ES-I3 (cell line): ENCODE measurements around the gene AFM.

ENCODE experiments used
- H3K36me3 ChIP-seq: 2 replicates; pipeline ENCODE4 v1.6.1; 2013; ENCODE audit warnings: mild to moderate bottlenecking, low read length, control low read depth, moderate library complexity; ENCODE audit not compliant: insufficient read depth
- H3K4me1 ChIP-seq: 2 replicates; pipeline ENCODE4 v1.6.1; 2013; ENCODE audit warnings: mild to moderate bottlenecking, control low read depth, low read length; ENCODE audit not compliant: insufficient read depth
- H3K9ac ChIP-seq: 2 replicates; pipeline ENCODE4 v1.6.1; 2013; ENCODE audit warnings: low read depth, mild to moderate bottlenecking, low read length, moderate library complexity
- H3K9me3 ChIP-seq: 2 replicates; pipeline ENCODE4 v1.6.1; 2013; ENCODE audit warnings: mild to moderate bottlenecking, low read length, moderate library complexity; ENCODE audit not compliant: control insufficient read depth, insufficient read depth

The AFM gene, protein sequence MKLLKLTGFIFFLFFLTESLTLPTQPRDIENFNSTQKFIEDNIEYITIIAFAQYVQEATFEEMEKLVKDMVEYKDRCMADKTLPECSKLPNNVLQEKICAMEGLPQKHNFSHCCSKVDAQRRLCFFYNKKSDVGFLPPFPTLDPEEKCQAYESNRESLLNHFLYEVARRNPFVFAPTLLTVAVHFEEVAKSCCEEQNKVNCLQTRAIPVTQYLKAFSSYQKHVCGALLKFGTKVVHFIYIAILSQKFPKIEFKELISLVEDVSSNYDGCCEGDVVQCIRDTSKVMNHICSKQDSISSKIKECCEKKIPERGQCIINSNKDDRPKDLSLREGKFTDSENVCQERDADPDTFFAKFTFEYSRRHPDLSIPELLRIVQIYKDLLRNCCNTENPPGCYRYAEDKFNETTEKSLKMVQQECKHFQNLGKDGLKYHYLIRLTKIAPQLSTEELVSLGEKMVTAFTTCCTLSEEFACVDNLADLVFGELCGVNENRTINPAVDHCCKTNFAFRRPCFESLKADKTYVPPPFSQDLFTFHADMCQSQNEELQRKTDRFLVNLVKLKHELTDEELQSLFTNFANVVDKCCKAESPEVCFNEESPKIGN

DNA sequence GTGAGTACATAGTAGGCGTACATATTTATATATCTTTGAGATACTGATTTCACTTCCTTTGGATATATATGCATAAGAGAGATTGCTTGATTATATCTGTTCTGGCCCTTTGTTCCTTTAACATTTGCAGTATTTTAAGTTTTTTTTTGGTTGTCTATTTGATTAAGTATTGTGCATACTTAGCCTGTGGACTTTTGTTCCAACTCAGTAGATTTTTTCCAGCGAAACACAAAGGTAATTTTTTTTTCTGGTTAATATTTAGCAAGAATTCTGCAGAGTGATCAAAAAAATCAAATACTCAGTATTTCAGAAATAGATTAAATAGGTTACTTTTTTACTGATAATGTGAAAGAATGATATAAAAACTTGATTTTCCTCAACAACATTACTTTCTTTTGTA, at the start of gene AFM:
AFM (plus strand) TSS at position 388 of the 400 bp plus-strand sequence. CDS start 31 bp downstream, outside the sequence.
- Histone ChIP-seq H3K9ac (no peak within 1 kb of the TSS), H3K4me1 (no peaks in the 10 kb centered on the region), H3K36me3 (no peaks in the 10 kb centered on the region), H3K9me3 (no peaks in the 10 kb centered on the region)

DNA sequence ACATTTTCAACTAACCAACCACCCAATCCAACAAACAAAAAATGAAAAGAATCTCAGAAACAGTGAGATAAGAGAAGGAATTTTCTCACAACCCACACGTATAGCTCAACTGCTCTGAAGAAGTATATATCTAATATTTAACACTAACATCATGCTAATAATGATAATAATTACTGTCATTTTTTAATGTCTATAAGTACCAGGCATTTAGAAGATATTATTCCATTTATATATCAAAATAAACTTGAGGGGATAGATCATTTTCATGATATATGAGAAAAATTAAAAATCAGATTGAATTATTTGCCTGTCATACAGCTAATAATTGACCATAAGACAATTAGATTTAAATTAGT, 49.8 kb upstream of the AFM start:
- H3K9ac ChIP-seq: no peak overlapping the region
- H3K4me1 ChIP-seq: no peaks in the 10 kb centered on the region
- H3K9me3 ChIP-seq: no peaks in the 10 kb centered on the region
- no peaks in the 10 kb centered on the region for H3K36me3 ChIP-seq

DNA sequence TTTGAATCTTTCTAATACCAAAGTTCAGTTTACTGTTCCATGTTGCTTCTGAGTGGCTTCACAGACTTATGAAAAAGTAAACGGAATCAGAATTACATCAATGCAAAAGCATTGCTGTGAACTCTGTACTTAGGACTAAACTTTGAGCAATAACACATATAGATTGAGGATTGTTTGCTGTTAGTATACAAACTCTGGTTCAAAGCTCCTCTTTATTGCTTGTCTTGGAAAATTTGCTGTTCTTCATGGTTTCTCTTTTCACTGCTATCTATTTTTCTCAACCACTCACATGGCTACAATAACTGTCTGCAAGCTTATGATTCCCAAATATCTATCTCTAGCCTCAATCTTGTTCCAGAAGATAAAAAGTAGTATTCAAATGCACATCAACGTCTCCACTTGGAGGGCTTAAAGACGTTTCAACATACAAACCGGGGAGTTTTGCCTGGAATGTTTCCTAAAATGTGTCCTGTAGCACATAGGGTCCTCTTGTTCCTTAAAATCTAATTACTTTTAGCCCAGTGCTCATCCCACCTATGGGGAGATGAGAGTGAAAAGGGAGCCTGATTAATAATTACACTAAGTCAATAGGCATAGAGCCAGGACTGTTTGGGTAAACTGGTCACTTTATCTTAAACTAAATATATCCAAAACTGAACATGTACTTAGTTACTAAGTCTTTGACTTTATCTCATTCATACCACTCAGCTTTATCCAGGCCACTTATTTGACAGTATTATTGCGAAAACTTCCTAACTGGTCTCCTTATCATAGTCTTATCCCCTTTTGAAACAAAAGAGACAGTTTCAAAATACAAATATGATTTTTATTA, 49.2 kb upstream of the AFM start:
- no peaks in the 10 kb centered on the region for H3K36me3 ChIP-seq
- H3K9me3 ChIP-seq: no peaks in the 10 kb centered on the region
- no peak overlapping the region for H3K9ac ChIP-seq
- no peaks in the 10 kb centered on the region for H3K4me1 ChIP-seq

DNA sequence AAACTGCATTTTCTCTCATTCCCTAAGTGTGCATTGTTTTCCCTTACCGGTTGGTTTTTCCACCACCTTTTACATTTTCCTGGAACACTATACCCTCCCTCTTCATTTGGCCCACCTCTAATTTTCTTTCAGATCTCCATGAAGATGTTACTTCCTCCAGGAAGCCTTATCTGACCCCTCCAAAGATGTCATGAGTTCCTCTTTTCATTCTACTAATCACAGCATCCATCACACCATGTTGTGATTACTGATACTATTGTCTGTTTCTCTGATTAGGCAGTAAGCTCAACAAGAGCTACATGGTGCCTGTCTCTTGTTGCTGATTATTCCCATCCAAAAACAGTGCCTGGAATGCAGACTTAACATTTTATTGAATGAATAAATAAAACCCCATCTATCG, 48.4 kb upstream of the AFM start:
- no peaks in the 10 kb centered on the region for H3K9me3 ChIP-seq
- H3K4me1 ChIP-seq: no peaks in the 10 kb centered on the region
- H3K9ac ChIP-seq: no peak overlapping the region
- H3K36me3 ChIP-seq: no peaks in the 10 kb centered on the region

DNA sequence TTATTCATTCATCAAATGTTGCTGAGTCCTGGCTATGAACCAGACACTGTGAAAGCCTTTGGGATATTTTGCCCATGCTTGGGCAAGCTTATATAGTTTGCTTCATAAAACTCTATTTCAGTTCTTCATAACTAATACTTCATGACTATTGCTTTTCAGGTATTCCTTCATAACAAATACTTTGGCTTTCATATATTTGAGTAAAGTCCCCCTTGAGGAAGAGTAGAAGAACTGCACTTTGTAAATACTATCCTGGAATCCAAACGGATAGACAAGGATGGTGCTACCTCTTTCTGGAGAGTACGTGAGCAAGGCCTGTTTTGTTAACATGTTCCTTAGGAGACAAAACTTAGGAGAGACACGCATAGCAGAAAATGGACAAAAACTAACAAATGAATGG, 47.2 kb upstream of the AFM start:
- H3K36me3 ChIP-seq: no peaks in the 10 kb centered on the region
- no peaks in the 10 kb centered on the region for H3K4me1 ChIP-seq
- H3K9me3 ChIP-seq: no peaks in the 10 kb centered on the region
- no peak overlapping the region for H3K9ac ChIP-seq

DNA sequence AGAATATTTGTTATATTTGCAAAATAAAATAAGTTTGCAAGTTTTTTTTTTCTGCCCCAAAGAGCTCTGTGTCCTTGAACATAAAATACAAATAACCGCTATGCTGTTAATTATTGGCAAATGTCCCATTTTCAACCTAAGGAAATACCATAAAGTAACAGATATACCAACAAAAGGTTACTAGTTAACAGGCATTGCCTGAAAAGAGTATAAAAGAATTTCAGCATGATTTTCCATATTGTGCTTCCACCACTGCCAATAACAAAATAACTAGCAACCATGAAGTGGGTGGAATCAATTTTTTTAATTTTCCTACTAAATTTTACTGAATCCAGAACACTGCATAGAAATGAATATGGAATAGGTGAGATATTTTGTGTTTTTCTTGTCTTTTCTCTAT, 45.6 kb upstream of the AFM start, which contains the start of gene AFP:
AFP (plus strand) TSS at position 238 of the 400 bp plus-strand sequence; CDS start at position 280, 42 bp downstream.
- Histone ChIP-seq H3K9me3 (no peaks in the 10 kb centered on the region), H3K36me3 (no peaks in the 10 kb centered on the region), H3K9ac (no peak within 1 kb of the TSS), H3K4me1 (no peaks in the 10 kb centered on the region)

DNA sequence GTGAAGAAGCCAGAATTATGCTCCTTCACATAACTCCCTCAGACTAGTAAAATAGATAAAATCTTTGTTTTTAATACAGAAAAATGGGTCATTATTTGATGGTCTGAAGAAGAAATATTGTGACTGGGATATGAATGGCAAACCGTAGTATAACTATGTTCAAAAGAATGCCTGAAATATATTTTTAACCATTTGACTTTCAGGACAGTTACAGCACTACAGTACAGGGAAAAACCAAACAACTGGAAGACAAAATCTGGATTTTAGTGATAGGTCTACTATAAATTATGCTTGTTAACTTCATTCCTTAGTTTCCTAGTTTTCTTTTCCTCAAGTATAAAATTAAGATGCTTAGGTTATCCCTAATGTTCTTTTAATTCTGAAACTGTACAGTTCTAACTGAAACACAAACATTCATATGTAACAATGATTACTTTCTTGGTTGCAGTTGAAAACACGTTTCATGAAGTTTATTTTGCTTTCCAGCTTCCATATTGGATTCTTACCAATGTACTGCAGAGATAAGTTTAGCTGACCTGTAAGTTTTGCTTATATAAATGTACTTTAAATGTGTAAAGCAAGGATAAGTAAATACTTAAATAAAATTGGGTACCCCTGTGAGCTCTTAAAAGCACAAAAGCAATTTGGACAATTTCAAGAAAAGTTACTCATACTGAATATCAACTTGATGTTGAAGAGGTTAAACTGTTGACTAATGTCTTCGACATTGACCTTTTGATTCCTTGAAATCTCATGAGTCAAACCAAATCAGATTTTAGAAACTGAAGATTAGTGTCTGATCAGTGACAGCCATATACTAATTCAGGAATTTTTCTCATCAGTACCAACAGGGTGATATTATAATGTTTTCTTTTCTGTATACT, 44.6 kb upstream of the AFM start:
- H3K9me3 ChIP-seq: no peaks in the 10 kb centered on the region
- H3K9ac ChIP-seq: no peak overlapping the region
- no peaks in the 10 kb centered on the region for H3K36me3 ChIP-seq
- no peaks in the 10 kb centered on the region for H3K4me1 ChIP-seq

DNA sequence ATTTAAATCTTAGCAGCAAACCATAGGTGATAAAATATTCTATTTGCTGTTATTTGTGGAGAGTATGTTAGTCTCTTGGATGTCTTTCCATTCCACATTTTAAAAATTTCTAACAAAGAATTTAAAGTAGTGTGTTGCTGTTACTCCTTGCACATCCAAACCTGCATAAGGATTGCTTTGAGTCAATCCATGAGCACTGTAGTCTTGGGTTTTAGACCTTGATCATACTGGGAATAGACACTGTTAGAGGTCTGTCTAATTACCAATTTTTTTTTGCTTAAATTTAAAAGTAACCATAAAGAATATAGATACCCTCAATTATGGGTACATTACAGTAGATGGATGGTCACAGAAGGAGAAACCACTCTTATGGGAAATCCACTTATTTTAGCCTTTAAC, 44.0 kb upstream of the AFM start:
- Histone ChIP-seq H3K4me1 (no peaks in the 10 kb centered on the region), H3K36me3 (no peaks in the 10 kb centered on the region), H3K9me3 (no peaks in the 10 kb centered on the region), H3K9ac (no peak overlapping the region)

DNA sequence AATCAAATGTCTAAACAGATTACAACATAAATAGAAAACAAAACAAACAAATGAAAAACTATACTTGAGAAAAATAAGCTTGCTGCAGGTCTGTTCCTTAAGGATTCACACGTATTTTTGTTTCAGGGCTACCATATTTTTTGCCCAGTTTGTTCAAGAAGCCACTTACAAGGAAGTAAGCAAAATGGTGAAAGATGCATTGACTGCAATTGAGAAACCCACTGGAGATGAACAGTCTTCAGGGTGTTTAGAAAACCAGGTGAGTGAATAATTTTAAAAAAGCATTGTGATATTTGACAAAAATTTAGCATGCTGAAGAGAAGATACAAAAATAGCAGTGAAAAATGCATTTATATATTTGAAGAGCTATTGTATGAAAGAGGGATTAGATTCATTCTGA, 43.5 kb upstream of the AFM start:
- H3K4me1 ChIP-seq: no peaks in the 10 kb centered on the region
- no peaks in the 10 kb centered on the region for H3K36me3 ChIP-seq
- no peaks in the 10 kb centered on the region for H3K9me3 ChIP-seq
- H3K9ac ChIP-seq: no peak overlapping the region

DNA sequence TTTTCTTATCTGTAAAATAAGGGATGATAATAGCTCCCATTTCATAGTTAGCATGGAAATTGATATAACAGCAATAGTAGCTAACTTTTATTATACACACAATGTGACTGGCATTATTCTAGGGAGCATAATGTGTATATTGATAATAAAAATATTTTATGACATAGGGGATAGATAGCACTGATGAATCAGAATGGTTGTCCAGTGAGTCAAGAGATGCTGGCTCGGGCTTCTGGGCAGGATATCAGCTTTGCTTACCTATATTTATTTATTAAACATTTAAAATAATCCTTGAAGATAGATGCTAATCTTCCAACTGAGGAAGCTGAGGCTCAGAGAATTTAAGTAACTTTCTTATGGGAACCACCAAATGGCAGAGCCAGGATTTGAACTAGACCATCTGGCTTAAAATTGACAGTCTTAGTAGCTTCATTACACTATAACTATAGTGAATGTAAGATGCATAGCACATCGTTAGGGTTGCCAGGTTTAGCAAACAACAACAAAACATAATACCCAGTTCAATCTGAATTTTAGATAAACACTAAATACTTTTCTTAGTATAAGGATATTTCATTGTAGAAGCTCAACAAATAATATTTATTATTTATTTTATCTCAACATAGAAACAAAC, 42.8 kb upstream of the AFM start:
- H3K4me1 ChIP-seq: no peaks in the 10 kb centered on the region
- no peaks in the 10 kb centered on the region for H3K9me3 ChIP-seq
- no peaks in the 10 kb centered on the region for H3K36me3 ChIP-seq
- no peak overlapping the region for H3K9ac ChIP-seq

DNA sequence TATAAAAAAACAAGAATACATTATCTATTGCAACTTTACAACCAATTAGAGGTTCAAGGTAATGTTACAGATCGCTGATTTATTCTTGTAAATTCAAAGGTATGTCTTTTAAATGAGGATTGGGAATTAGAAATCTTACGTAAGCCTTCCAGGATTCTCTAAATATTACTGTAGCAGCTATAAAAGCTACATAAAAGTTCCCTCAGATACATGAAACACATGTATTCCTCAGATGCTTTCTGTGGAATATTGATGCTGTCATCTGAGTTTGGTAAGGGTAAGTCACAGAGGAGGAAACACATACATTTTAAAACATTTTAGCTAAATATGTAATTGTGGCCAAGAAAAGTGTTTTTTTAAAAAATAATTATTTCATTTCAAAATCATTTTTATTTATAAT, 42.1 kb upstream of the AFM start:
- Histone ChIP-seq H3K9me3 (no peaks in the 10 kb centered on the region), H3K9ac (no peak overlapping the region)

DNA sequence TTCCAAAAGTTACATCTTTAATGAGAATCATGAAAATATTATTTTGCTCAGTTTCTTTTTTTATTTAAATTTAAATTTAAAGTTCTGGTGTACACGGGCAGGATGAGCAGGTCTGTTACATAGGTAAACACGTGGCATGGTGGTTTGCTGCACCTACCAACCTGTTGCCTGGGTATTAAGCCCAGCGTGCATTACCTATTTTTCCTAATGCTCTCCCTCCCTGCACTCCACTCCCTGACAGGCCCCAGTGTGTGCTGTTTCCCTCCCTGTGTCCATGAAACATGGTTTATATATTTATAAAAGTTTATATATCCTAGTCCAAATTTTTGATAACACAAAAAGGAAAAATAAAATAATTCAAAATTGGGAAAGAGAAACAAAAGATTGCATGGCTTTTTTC, 41.6 kb upstream of the AFM start:
- Histone ChIP-seq H3K9ac (no peak overlapping the region), H3K36me3 (no peaks in the 10 kb centered on the region), H3K9me3 (no peaks in the 10 kb centered on the region), H3K4me1 (no peaks in the 10 kb centered on the region)

More for the DNA sequence above, 42.1 kb upstream of the AFM start:
- no peaks in the 10 kb centered on the region for H3K4me1 ChIP-seq
- no peaks in the 10 kb centered on the region for H3K36me3 ChIP-seq

DNA sequence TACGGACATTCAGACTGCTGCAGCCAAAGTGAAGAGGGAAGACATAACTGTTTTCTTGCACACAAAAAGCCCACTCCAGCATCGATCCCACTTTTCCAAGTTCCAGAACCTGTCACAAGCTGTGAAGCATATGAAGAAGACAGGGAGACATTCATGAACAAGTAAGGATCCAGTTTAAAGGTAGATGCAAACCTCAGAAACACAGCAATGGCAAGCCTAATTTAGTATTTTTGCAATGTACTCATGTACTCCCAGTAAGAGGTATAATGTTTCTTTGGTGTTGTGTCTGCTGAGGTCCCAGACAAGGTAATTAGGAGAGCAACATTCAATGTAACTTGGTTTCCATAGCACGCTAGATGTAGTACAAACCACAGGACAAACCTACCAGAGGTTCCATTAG, 40.9 kb upstream of the AFM start:
- H3K9ac ChIP-seq: no peak overlapping the region
- no peaks in the 10 kb centered on the region for H3K9me3 ChIP-seq
- H3K36me3 ChIP-seq: no peaks in the 10 kb centered on the region
- H3K4me1 ChIP-seq: no peaks in the 10 kb centered on the region
